ENCODE results near the gene CDC5L.
A peak's percentile ranks its signal among the peaks of the same experiment; 100 is the strongest.

Gene CDC5L

DNA sequence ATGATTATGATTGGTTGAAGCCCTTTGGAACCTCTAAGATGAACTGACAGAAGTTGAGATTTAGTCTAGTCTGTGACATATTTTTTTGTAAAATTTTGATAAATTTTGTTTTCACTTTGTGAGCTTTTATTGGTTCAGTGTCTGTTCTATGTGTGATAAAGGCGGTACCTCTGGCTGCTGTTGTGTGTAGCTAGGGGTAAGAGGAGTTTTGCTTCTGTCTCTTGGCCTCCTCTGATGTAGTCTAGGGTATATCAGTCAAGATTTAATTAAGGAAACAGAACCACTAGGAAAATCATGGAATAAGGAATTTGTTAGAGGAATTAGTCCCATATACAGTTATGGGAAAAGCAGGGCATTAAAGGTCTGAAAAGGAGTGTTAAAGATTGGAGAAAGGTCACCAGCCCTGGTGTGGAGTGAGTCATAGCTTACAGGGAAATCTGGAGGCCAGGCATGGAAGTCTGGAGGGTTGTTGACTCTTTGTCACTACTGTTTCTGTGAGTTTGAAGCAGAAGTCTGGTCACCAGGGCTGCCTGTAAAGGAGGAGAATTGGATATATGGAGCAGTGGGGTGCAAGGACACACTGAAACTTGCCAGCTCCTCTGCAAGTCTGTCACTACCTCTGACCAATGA lies 28.5 kb downstream of the CDC5L start:
- no peak for TF ChIP-seq CTCF (IDR thresholded peaks at IDR 0.05)
- TF ChIP-seq ZFX (IDR thresholded peaks at IDR 0.05; ENCODE audit: borderline replicate concordance): no peak
- H3K27ac ChIP-seq: no peak overlapping the region

DNA sequence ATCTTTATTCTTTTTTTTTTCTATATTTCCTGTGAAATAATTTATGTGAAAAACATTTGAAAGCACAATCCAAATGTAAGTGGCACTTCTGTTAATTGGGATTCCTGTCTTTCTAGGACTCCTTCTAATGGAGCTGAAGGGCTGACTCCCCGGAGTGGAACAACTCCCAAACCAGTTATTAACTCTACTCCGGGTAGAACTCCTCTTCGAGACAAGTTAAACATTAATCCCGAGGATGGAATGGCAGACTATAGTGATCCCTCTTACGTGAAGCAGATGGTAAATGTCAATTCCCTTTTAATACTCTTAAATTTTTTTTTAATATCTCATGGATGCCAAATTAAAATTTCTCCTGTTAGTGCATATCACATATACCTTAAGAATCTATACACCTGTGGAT lies 35.0 kb downstream of the CDC5L start:
- H3K27ac ChIP-seq: 0 out of 2 replicates have a peak overlapping the region, but pooled peaks have one; percentile 7
- no peak for TF ChIP-seq ZFX (IDR thresholded peaks at IDR 0.05; ENCODE audit: borderline replicate concordance)
- TF ChIP-seq CTCF (IDR thresholded peaks at IDR 0.05): no peak

- TF ChIP-seq ZFX (IDR thresholded peaks at IDR 0.05; ENCODE audit: borderline replicate concordance) (no peak), CTCF (IDR thresholded peaks at IDR 0.05) (no peak)
- H3K27ac ChIP-seq: no peak overlapping the region
Observed at GRCh38 chr6:44423306-44423705, 35.8 kb downstream of the CDC5L start.

GRCh38 chr6:44425951-44426350 lies 38.4 kb downstream of the CDC5L start:
- TF ChIP-seq ZFX (IDR thresholded peaks at IDR 0.05; ENCODE audit: borderline replicate concordance) (no peak), CTCF (IDR thresholded peaks at IDR 0.05) (no peak)
- no peak overlapping the region for H3K27ac ChIP-seq

DNA sequence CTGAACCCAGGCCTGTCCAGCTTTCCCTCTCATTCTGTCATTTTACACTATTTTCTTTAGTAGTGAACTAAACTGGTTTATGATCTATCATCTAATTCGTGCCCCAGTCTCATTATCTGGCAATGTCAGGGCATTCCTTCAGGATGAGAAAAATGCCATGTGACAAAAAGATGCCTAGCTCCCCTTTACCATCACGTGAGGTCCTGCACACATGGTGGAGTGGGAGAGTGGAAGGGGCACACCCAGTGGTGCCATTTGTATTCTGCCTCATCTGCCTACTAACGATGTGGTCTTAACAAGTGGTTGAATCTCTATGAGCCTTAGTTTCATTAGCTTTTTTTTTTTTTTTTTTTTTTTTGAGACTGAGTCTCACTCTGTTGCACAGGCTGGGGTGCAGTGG lies 41.2 kb downstream of the CDC5L start:
- H3K27ac ChIP-seq: no peak overlapping the region
- TF ChIP-seq ZFX (IDR thresholded peaks at IDR 0.05; ENCODE audit: borderline replicate concordance) (no peak), CTCF (IDR thresholded peaks at IDR 0.05) (no peak)

DNA sequence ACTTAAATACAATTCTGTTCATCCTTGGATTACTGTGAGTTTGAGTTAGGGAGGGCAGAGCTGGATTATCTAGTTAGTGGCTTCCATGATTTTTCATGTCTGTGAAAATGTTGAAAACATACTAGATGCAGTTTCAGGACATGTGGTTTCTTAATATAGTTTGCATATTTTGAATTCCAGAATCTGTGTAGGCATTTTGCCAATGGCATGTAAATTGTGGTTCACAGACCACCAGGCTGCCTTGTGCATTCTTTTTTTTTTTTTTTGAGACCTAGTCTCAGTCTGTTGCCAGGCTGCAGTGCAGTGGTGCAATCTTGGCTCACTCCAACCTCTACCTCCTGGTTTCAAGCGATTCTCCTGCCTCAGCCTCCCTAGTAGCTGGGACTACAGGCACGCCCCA lies 42.8 kb downstream of the CDC5L start:
- H3K27ac ChIP-seq: no peak overlapping the region
- TF ChIP-seq ZFX (IDR thresholded peaks at IDR 0.05; ENCODE audit: borderline replicate concordance) (no peak), CTCF (IDR thresholded peaks at IDR 0.05) (no peak)

DNA sequence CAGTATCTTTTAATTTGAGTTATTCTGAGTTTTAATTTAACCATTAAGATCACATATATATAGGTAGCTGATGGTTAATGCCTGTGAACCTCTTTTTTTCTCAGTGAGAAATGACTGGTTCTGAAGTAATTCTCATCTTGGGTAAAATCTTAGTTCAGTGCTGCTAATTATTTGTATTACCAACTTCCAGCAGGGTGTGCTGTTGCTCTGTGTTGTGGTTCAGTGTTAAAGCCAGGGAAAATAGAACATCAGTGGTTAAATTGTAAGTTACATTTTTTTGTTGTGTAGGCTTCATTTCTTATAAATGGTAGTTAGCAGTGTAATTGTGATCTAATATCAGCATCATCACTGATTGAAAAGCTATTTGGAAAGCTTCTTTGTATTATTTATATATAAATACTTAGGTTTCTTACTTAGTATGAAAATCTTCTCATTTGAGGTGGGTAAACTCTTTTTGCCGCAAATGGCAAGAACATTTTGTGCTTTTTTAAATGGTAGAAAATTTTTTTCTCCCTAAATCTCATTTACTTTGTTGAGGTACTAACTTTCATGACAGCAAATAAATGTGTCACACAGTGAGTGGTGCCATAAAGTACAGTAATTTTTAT lies 43.7 kb downstream of the CDC5L start:
- peak; percentile 84 for TF ChIP-seq CTCF (IDR thresholded peaks at IDR 0.05)
- no peak for TF ChIP-seq ZFX (IDR thresholded peaks at IDR 0.05; ENCODE audit: borderline replicate concordance)
- no peak overlapping the region for H3K27ac ChIP-seq
